Testis (tissue), 3 donors: ENCODE measurements around the gene EHBP1. TPM values are rescaled to one million over a fixed set of nuclear protein-coding genes. Genes with fewer than 3 reads are reported as not detected.

Experiments
- DNase-seq: peaks from one replicate; pipeline ENCODE4 v3.0.0-alpha.2; 2019
- H3K27ac ChIP-seq, 2 donors: fragments of 200-600 bp; sonication (generic); one replicate each; pipeline ENCODE4 v1.5.1; 2019
- H3K27me3 ChIP-seq: fragments of 200-600 bp; sonication (generic); one replicate; pipeline ENCODE4 v1.5.1; 2019
- H3K36me3 ChIP-seq: fragments of 200-600 bp; sonication (generic); one replicate; pipeline ENCODE4 v1.5.1; 2017; ENCODE audit warnings: low read depth; ENCODE audit errors: missing control alignments
- H3K4me1 ChIP-seq: fragments of 200-600 bp; sonication (generic); one replicate; pipeline ENCODE4 v1.5.1; 2019
- H3K4me3 ChIP-seq, 2 donors: fragments of 200-600 bp; sonication (generic); one replicate each; pipeline ENCODE4 v1.5.1; 2017 to 2019
- H3K9me3 ChIP-seq: fragments of 200-600 bp; sonication (generic); one replicate; pipeline ENCODE4 v1.5.1; 2017
- POLR2A ChIP-seq: fragments of 450-650 bp; IDR thresholded peaks from one replicate; pipeline ENCODE4 v1.6.1; 2017; ENCODE audit warnings: antibody characterized with exemption, mild to moderate bottlenecking, moderate library complexity
- WGBS, 2 donors: methylation state at CpG; one replicate each; pipeline ENCODE4 v1.1.5; 2018; 5-methylcytosine and 5-hydroxymethylcytosine counted together
- intact Hi-C: fragments of 100-400 bp; cut with DNase I; formaldehyde crosslinking; loops from one replicate; pipeline ENCODE4 v1.15.1; 2023; ENCODE audit warnings: low total_unique reads
- polyA plus RNA-seq: library from polyadenylated mRNA; stranded (reverse); fragments of 350-450 nt; fragmentation: Illumina TruSeq; extraction: RNeasy Lipid Tissue Mini Kit (QIAGEN cat#74804); gene quantifications from one replicate; pipeline ENCODE4 v1.2.3, GENCODE V29; 2014; ENCODE audit warnings: low read depth, low replicate concordance; ENCODE audit not compliant: insufficient read depth
- total RNA-seq, 2 donors: library from RNA; depleted of rRNA; stranded (reverse); fragments of >200 nt; gene quantifications; one replicate each; pipeline ENCODE4 v1.2.3, GENCODE V29; 2016
- TF ChIP-seq, protein P1 (sequence below), 3 experiments: fragments of 450-650 bp in 2 of 3; fragments of 200-600 bp in 1 of 3; sonication (generic) in 1 of 3; IDR thresholded peaks; one replicate each; pipeline ENCODE4 v1.5.1; 2016 to 2019; ENCODE audit warnings: antibody characterized with exemption in 3 of 3, mild to moderate bottlenecking in 2 of 3, moderate library complexity in 1 of 3

EHBP1 gene
- total and polyA plus RNA-seq, 3 donors from 2014 or later = 69.3 to 99.5 (median 86.8) TPM

DNA sequence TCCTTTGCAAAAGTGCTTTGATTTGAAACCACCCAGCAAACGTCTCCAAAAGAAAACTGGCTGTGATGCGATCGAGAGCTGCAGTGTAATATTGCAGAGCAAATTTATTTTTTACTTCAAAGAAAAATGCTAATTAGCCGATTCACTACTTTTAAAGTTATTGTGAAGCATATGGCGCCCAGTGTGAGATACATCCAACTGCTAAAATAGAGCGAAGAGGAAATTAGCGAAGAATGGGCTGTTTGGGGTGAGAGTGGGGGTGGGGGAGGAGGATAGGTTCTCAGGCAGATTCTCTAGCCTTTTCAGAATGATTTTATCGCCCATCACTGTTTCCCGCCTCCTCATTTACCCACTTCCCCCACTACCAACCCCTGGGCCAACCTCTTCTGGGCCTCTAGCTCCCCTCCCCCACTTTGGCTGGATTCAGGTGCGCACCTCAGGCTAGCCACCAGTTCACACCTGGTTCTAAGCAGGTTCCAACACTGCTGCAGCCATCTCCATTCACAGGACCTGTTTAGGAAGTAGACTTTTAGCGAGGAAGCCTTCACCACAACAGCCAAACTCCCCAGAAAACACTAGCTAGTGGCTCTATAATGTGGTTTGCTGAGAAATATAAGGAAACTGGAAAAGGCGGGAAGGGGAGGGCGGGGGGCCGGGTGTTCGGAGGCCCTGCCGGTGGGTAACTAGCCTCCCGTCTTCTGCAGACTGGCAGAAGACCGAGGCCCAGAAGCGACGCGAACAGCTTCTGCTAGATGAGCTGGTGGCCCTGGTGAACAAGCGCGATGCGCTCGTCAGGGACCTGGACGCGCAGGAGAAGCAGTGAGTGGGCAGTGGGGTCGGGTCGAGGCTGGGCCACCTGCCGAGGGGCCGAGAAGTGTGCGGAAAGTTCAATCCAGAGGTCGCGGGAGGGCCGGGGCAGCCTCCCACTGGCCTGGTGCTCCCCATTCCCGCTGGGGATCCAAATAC lies 339.1 kb downstream of the EHBP1 start:
- intact Hi-C loops = no loop called here

DNA sequence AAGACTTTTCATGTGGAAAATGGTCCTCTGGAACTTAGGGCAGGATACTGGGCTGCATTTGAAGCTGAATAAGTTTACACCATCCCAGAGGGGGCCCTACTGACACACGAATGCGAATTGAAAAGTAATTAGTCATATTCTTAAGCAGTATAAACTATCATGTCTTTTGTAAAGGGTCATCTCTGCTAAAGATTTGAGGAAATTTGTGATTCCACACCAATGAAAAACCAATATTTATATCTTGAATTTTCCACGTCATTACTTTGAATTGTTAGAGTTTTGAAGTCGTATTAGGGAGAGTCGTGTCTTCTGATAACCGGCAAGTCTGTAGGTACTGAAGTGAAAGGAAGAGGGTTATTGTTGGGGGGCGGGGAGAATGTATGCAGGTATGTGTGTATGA lies 341.0 kb downstream of the EHBP1 start:
- no peak overlapping the region for H3K4me3 ChIP-seq
- WGBS, 2 donors = 73 to 74% methylated on average over 7 of the region's 7 CpGs
- H3K27ac ChIP-seq = no peak overlapping the region
- no peak for DNase-seq
- TF ChIP-seq, protein P1, sequence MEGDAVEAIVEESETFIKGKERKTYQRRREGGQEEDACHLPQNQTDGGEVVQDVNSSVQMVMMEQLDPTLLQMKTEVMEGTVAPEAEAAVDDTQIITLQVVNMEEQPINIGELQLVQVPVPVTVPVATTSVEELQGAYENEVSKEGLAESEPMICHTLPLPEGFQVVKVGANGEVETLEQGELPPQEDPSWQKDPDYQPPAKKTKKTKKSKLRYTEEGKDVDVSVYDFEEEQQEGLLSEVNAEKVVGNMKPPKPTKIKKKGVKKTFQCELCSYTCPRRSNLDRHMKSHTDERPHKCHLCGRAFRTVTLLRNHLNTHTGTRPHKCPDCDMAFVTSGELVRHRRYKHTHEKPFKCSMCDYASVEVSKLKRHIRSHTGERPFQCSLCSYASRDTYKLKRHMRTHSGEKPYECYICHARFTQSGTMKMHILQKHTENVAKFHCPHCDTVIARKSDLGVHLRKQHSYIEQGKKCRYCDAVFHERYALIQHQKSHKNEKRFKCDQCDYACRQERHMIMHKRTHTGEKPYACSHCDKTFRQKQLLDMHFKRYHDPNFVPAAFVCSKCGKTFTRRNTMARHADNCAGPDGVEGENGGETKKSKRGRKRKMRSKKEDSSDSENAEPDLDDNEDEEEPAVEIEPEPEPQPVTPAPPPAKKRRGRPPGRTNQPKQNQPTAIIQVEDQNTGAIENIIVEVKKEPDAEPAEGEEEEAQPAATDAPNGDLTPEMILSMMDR (IDR thresholded peaks at IDR 0.05) = no peak
- no peak for TF ChIP-seq POLR2A
- intact Hi-C loops = no loop called here
- no peaks in the 10 kb centered on the region for H3K27me3 ChIP-seq
- no peaks in the 10 kb centered on the region for H3K9me3 ChIP-seq
- H3K36me3 ChIP-seq = no peaks in the 10 kb centered on the region
- H3K4me1 ChIP-seq = no peaks in the 10 kb centered on the region

More for the DNA sequence above, 339.1 kb downstream of the EHBP1 start:
- 80 to 83% methylated on average over 34 to 36 of the region's 36 CpGs for WGBS, 2 donors
- Histone ChIP-seq H3K4me1 (no peaks in the 10 kb centered on the region), H3K9me3 (no peaks in the 10 kb centered on the region), H3K36me3 (no peaks in the 10 kb centered on the region), H3K4me3 (no peak overlapping the region), H3K27ac (no peak overlapping the region), H3K27me3 (no peaks in the 10 kb centered on the region)
- DNase-seq = no peak
- TF ChIP-seq POLR2A = no peak
- TF ChIP-seq, protein P1 (IDR thresholded peaks at IDR 0.05) = no peak

DNA sequence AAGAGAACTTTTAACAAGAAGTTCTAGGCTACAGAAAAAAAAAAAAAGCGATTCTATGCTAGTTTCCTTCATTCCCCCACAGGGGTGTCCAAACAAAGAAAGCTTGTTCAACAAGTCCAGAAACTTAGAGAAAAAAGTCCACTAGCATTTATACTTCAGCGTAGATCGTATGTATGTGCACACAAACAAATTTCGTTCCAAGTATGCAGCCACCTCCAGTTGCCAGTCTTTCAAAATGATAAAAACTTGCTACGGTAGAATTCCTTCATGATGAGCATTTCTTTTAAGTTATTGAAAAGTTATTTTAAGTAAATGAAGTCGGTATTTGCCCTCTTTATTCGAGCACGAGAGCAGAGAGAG lies 341.4 kb downstream of the EHBP1 start:
- H3K27me3 ChIP-seq = no peaks in the 10 kb centered on the region
- DNase-seq = no peak

DNA sequence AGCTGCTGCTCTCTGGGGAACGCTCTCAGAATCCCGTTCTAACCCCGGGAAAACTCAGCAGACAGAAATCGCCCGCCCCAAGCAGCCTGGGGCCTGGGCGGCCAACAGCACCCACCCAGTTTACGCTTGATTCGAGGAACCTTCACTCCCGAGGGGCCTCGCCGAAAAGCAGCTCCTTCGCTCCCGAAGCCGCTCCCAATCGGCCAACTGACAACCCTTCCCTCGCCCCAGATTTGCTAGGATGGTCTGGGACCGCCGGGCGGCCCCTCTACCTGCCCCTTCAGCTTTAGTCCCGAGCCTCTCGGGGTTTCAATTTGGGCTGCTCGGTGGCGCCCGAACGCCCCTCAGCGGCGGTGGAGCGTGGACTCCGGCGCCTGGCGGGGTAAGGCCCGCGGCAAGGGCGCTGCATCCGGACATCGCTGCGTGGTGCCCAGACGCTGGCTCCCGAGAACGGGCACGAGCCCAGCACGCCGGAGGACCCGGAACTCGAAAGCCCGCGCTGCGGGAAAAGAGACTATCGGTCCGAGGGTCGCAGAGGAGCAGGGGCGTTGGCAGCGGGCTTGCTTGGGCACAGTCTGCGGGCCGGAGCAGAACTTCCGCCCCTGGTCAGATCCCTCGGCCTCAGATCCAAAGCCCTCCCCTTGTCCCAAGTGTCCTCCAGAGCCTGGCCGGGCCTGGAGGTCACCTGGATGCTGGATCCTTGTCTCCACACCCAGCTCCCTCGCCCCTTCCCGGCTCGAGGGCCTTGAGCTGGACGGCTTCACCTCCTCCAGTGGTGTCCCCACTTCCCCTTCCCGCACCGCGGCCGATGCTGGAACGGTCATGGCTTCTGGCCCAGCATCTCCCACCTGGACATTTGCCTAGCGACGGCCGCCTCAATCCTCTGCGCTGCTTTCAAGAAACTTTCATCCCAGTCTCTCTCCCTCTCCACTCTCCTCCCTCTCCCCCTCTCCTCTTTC lies 342.1 kb downstream of the EHBP1 start:
- H3K4me1 ChIP-seq = no peaks in the 10 kb centered on the region
- intact Hi-C loops = no loop called here
- DNase-seq = no peak
- no peak for TF ChIP-seq POLR2A
- TF ChIP-seq, protein P1 (IDR thresholded peaks at IDR 0.05) = no peak
- WGBS, 2 donors = 46 to 48% methylated on average over 58 to 71 of the region's 71 CpGs
- no peaks in the 10 kb centered on the region for H3K27me3 ChIP-seq
- H3K4me3 ChIP-seq = peak overlapping the region in 1 of 2 donors; percentile 17
- no peaks in the 10 kb centered on the region for H3K9me3 ChIP-seq
- no peak overlapping the region for H3K27ac ChIP-seq
- H3K36me3 ChIP-seq = no peaks in the 10 kb centered on the region

More for the DNA sequence above, 341.4 kb downstream of the EHBP1 start:
- Histone ChIP-seq H3K27ac (no peak overlapping the region), H3K36me3 (no peaks in the 10 kb centered on the region), H3K9me3 (no peaks in the 10 kb centered on the region), H3K4me3 (peak overlapping the region in 1 of 2 donors; percentile 17), H3K4me1 (no peaks in the 10 kb centered on the region)
- intact Hi-C loops = no loop called here
- WGBS, 2 donors = 53 to 63% methylated on average over 8 of the region's 8 CpGs
- TF ChIP-seq POLR2A = no peak
- TF ChIP-seq, protein P1 (IDR thresholded peaks at IDR 0.05) = no peak
